Coronary artery (tissue), 2 donors: ENCODE measurements around the gene CFAP97.

ENCODE experiments used
- DNase-seq: peaks from one replicate; pipeline ENCODE4 v3.0.0-alpha.2; 2017; ENCODE audit warnings: low spot score
- H3K27ac ChIP-seq, 2 donors: fragments of 200-600 bp; sonication (generic); one replicate each; pipeline ENCODE4 v1.5.1; 2016 to 2019
- H3K4me3 ChIP-seq: fragments of 200-600 bp; sonication (generic); 2 replicates; pipeline ENCODE4 v1.5.1; 2016; ENCODE audit warnings: mild to moderate bottlenecking, moderate library complexity
- CTCF ChIP-seq: fragments of 200-600 bp; sonication (generic); IDR thresholded peaks from one replicate; pipeline ENCODE4 v1.5.1; 2019; ENCODE audit warnings: antibody characterized with exemption

The CFAP97 gene

GRCh38 chr4:185138161-185138560 lies 65.6 kb downstream of the CFAP97 start:
- no peak for DNase-seq
- no peak for TF ChIP-seq CTCF
- H3K27ac ChIP-seq: no peak overlapping the region
- no peak overlapping the region for H3K4me3 ChIP-seq

GRCh38 chr4:185137233-185137925 lies 66.4 kb downstream of the CFAP97 start:
- no peak overlapping the region for H3K4me3 ChIP-seq
- no peak for DNase-seq
- no peak overlapping the region for H3K27ac ChIP-seq
- no peak for TF ChIP-seq CTCF

- Histone ChIP-seq H3K4me3 (no peak overlapping the region), H3K27ac (no peak overlapping the region)
- no peak for DNase-seq
- TF ChIP-seq CTCF: peak; percentile 44
Observed at GRCh38 chr4:185134307-185134869, 69.4 kb downstream of the CFAP97 start.

- H3K4me3 ChIP-seq: peak overlapping the region; percentile 86
- no peak for TF ChIP-seq CTCF
- peak overlapping the region; percentile 64 to 87 for H3K27ac ChIP-seq
- no peak for DNase-seq
Observed at GRCh38 chr4:185128272-185129119, 75.3 kb downstream of the CFAP97 start.

- no peak for DNase-seq
- Histone ChIP-seq H3K27ac (peak overlapping the region; percentile 62 to 64), H3K4me3 (peak overlapping the region; percentile 86)
- no peak for TF ChIP-seq CTCF
Observed at GRCh38 chr4:185127021-185127925, 76.5 kb downstream of the CFAP97 start.

GRCh38 chr4:185124006-185124405 lies 79.8 kb downstream of the CFAP97 start:
- no peak overlapping the region for H3K27ac ChIP-seq
- TF ChIP-seq CTCF: no peak
- H3K4me3 ChIP-seq: no peak overlapping the region
- DNase-seq: no peak
